Gastroesophageal sphincter (tissue), 3 donors: ENCODE results near the gene PCDHGA11.

Source experiments
- CTCF ChIP-seq, 4 experiments: fragments of 200-600 bp in 2 of 4; fragments of 450-650 bp in 2 of 4; sonication (generic) in 1 of 4; IDR thresholded peaks; one replicate each; pipeline ENCODE4 v1.5.1; 2017 to 2019; ENCODE audit warnings: antibody characterized with exemption in 4 of 4, mild to moderate bottlenecking in 2 of 4, moderate library complexity in 2 of 4
- POLR2A ChIP-seq, 2 donors: fragments of 450-650 bp; IDR thresholded peaks; one replicate each; pipeline ENCODE4 v1.6.1; 2017; ENCODE audit warnings: antibody characterized with exemption in 2 of 2, mild to moderate bottlenecking in 2 of 2, moderate library complexity in 1 of 2
- POLR2AphosphoS5 ChIP-seq: sonication (generic); formaldehyde crosslinking; IDR thresholded peaks from one replicate; pipeline ENCODE4 v1.6.1; 2017; ENCODE audit warnings: antibody characterized with exemption

- no peak for TF ChIP-seq CTCF (IDR thresholded peaks at IDR 0.05)
- no peak for TF ChIP-seq POLR2A (IDR thresholded peaks at IDR 0.05)
- no peak for TF ChIP-seq POLR2AphosphoS5
These were observed 9.3 kb upstream of the PCDHGA11 start for GRCh38 chr5:141411575-141411974.
